Small intestine (tissue), 7 donors: ENCODE measurements around the gene MYLK. TPM values are rescaled to one million over a fixed set of nuclear protein-coding genes. Genes with fewer than 3 reads are reported as not detected.

Source experiments
- DNase-seq, 2 donors: peaks; one replicate each; pipeline versions ENCODE4 v3.0.0 to v3.0.0-alpha.2; 2013
- FAIRE-seq: peaks from 2 replicates; lab custom pipeline; 2012; peaks lifted over from hg19 to GRCh38; lab: Jason Lieb, UNC
- H3K27ac ChIP-seq, 3 donors: one replicate each; pipeline ENCODE4 v1.5.1; 2013; ENCODE audit warnings: low read length in 2 of 3, mild to moderate bottlenecking in 2 of 3, control low read depth in 1 of 3, inconsistent platforms in 1 of 3, low read depth in 1 of 3, moderate library complexity in 1 of 3
- H3K27me3 ChIP-seq, 3 donors: one replicate each; pipeline ENCODE4 v1.6.1; 2013; ENCODE audit warnings: low read length in 3 of 3, inconsistent platforms in 1 of 3; ENCODE audit not compliant: control insufficient read depth in 3 of 3, insufficient read depth in 3 of 3
- H3K36me3 ChIP-seq, 3 donors: one replicate each; pipeline ENCODE4 v1.6.1; 2013; ENCODE audit warnings: low read length in 3 of 3, inconsistent platforms in 1 of 3, low read depth in 1 of 3, mild to moderate bottlenecking in 1 of 3, moderate library complexity in 1 of 3; ENCODE audit not compliant: control insufficient read depth in 3 of 3, insufficient read depth in 2 of 3
- H3K4me1 ChIP-seq, 3 donors: one replicate each; pipeline ENCODE4 v1.6.1; 2013; ENCODE audit warnings: low read length in 2 of 3, inconsistent platforms in 1 of 3, low read depth in 1 of 3, mild to moderate bottlenecking in 1 of 3, moderate library complexity in 1 of 3; ENCODE audit not compliant: control insufficient read depth in 3 of 3, insufficient read depth in 2 of 3
- H3K4me3 ChIP-seq, 3 donors: one replicate each; pipeline ENCODE4 v1.5.1; 2013; ENCODE audit warnings: low read length in 3 of 3, control low read depth in 1 of 3, inconsistent platforms in 1 of 3, low read depth in 1 of 3, mild to moderate bottlenecking in 1 of 3, moderate library complexity in 1 of 3
- H3K9me3 ChIP-seq, 2 donors: one replicate each; pipeline ENCODE4 v1.6.1; 2013; ENCODE audit warnings: low read depth in 1 of 2, low read length in 1 of 2; ENCODE audit not compliant: control insufficient read depth in 2 of 2, insufficient read depth in 1 of 2
- WGBS, 3 donors: extraction: QIAGEN DNeasy Blood & Tissue Kit; methylation state at CpG; one replicate each; pipeline ENCODE4 v1.1.7; 2013; 5-methylcytosine and 5-hydroxymethylcytosine counted together
- polyA plus RNA-seq, 4 donors: library from polyadenylated mRNA; stranded (reverse) in 3 of 4; unstranded in 1 of 4; fragments of 200-250 nt in 3 of 4; fragments of 120-200 nt in 1 of 4; gene quantifications; one replicate each; pipeline versions ENCODE4 v1.2.1 to v1.2.3, GENCODE V29; 2013
- donor health status: healthy with polysubstance abuse.
- donor health status: control.
- donor health status: control.
- donor health status: Bipolar disorder and iron deficiency.
- donor health status: healthy.

The MYLK gene
- polyA plus RNA-seq, 4 donors: 2.2 to 51.5 (median 24.5) TPM

DNA sequence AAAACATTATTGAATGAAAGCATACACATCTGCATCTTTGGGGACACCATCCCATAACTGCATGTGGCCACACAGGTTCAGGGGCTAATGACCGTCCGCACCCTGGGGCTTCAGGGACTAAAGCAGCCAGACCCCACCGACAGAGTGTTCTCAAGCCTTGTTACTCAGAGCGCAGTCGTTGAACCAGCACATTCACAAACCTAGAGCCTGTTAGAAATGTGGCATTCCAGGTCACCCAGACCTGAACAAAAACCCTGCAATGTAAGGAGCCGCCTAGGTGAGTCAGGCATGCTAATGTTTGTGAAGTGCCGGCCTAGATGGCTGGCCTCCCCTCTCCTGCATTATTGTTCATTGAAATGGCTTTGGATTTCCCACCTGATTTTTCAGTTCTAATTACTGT lies 247.0 kb downstream of the MYLK start:
- no peak for FAIRE-seq
- H3K27ac ChIP-seq: no peak overlapping the region
- WGBS, 3 donors: 92 to 93% (median 92%) methylated on average over 7 of the region's 7 CpGs
- no peak for DNase-seq
- peaks cover 0 to 51% (median 0%) of the 10 kb centered on the region in 3 donors for H3K36me3 ChIP-seq
- no peaks in the 10 kb centered on the region for H3K27me3 ChIP-seq
- no peaks in the 10 kb centered on the region for H3K9me3 ChIP-seq
- H3K4me1 ChIP-seq: peaks cover 0 to 12% (median under 1%) of the 10 kb centered on the region in 3 donors
- no peak overlapping the region for H3K4me3 ChIP-seq

DNA sequence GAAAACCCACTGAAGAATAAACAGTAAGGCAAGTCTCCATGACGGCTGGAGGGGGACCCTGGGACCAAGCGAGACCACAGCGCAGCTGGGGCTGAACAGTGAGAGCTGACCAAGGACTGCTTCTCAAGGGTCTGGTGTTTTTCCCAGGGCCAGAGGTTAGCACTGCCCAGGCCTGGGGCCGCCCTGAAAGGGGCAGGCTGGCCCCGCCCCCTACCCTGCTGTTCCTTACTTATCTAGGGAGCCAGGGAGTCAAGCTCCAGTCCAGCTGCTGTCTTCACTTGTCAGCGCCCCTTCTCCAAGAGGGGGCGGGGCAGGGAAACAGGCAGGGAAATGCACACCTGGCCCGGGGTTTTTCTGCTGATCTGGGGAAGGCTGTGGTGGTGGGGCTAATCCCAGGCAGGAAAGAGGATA lies 247.7 kb downstream of the MYLK start:
- no peak for FAIRE-seq
- 54 to 66% (median 62%) methylated on average over 8 of the region's 8 CpGs for WGBS, 3 donors
- H3K9me3 ChIP-seq: no peaks in the 10 kb centered on the region
- peak in 1 of 2 donors; percentile 53 for DNase-seq
- no peaks in the 10 kb centered on the region for H3K27me3 ChIP-seq
- no peak overlapping the region for H3K4me3 ChIP-seq
- peaks cover 0 to 14% (median 2%) of the 10 kb centered on the region in 3 donors for H3K4me1 ChIP-seq
- H3K27ac ChIP-seq: no peak overlapping the region
- H3K36me3 ChIP-seq: peaks cover 0 to 53% (median 0%) of the 10 kb centered on the region in 3 donors

DNA sequence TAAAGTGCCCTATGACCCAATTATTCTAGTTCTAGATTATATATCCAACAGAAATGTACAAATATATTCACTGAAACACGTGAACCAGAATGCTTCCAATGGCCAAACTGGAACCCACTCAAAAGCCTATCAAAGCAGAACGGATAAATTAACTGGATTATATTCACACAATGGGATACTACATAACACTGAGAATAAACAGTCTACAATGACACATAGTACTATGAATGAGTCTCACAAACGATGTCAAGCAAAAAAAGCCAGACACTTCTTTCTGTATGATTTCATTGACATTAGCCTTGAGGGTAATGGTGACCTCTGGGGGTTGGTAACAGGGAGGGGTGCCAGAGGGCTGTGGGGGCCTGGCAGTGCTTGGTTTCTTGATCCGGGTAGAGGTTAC lies 248.4 kb downstream of the MYLK start:
- WGBS, 3 donors: 67 to 77% (median 76%) methylated on average over 4 of the region's 4 CpGs
- Histone ChIP-seq H3K27me3 (no peaks in the 10 kb centered on the region), H3K27ac (no peak overlapping the region), H3K4me1 (peaks cover 0 to 14% (median 2%) of the 10 kb centered on the region in 3 donors), H3K36me3 (peaks cover 0 to 56% (median 0%) of the 10 kb centered on the region in 3 donors), H3K9me3 (no peaks in the 10 kb centered on the region), H3K4me3 (no peak overlapping the region)
- FAIRE-seq: no peak
- DNase-seq: no peak

DNA sequence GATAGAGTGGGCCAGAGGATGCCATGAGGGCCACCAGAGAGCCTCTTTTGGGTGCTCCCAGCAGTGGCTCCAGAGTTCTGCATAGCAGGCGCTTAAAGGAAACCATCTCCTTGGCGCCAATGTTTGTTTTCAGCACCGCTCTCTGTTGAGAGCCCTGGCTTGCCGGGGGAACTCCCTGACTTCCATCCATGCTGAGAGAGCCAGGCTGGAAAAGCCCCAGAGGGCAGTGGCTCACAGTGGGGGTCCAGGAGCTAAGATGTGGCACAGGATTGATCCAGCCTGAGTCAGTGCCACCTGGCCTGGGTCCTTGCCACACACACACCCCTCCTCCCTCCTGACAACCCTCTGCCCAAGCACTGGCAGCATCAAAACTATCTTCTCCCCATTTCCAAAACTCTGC lies 248.9 kb downstream of the MYLK start:
- H3K4me1 ChIP-seq: peaks cover 0 to 14% (median 2%) of the 10 kb centered on the region in 3 donors
- no peaks in the 10 kb centered on the region for H3K9me3 ChIP-seq
- FAIRE-seq (no peak), DNase-seq (no peak)
- H3K36me3 ChIP-seq: peaks cover 0 to 57% (median 0%) of the 10 kb centered on the region in 3 donors
- peak overlapping the region in 2 of 3 donors; percentile 3 to 19 for H3K27ac ChIP-seq
- no peak overlapping the region for H3K4me3 ChIP-seq
- WGBS, 3 donors: 82 to 97% (median 83%) methylated on average over 4 of the region's 4 CpGs
- H3K27me3 ChIP-seq: no peaks in the 10 kb centered on the region

DNA sequence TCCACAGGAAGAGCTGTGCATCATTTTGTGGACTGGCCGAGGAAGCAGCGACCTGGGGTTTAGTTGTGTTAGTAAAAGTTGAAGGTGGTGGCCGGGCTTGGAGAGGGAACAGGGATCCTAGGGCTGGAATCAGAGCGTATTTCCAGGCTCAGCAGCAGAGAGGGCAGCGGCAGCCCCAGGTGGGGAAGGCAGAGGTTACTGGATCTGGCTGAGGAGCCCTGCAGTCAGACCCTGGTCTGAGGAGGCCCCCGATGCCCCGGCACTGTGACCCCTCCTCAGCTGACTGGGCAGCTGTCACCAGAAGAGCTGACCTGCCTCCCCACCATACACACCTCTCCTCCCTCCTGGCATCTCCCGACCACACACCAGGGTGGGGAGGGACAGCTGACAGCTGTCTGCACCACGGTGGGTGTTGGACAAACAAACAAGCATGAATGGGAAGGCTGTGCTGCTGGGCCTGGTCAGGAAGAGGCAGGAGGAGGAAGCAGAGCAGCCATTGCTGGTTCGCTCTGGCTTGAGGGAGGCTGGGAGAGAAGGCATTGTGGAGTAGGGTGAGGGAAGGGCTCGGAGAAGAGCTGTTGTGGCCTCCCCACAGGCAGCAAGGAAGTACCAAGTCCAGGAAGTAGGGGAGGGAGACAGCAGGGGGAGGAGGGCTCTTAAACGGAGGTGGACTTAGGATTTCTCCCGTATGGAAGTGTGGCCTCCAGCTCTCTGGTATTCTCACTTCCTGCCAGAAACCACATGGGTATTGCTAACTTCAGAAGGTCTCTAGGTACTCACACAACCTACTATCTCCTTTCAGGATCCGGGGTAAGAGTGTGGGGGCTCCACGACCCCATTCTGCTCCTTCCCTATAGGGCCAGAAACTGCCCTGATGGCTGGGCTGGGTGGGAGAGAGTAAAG lies 249.7 kb downstream of the MYLK start:
- DNase-seq (no peak), FAIRE-seq (no peak)
- Histone ChIP-seq H3K9me3 (no peaks in the 10 kb centered on the region), H3K27ac (peak overlapping the region in 2 of 3 donors; percentile 3 to 19), H3K27me3 (no peaks in the 10 kb centered on the region), H3K4me1 (peaks cover 0 to 14% (median 2%) of the 10 kb centered on the region in 3 donors), H3K4me3 (no peak overlapping the region), H3K36me3 (peaks cover 0 to 62% (median 0%) of the 10 kb centered on the region in 3 donors)
- 72 to 76% (median 74%) methylated on average over 15 of the region's 15 CpGs for WGBS, 3 donors

DNA sequence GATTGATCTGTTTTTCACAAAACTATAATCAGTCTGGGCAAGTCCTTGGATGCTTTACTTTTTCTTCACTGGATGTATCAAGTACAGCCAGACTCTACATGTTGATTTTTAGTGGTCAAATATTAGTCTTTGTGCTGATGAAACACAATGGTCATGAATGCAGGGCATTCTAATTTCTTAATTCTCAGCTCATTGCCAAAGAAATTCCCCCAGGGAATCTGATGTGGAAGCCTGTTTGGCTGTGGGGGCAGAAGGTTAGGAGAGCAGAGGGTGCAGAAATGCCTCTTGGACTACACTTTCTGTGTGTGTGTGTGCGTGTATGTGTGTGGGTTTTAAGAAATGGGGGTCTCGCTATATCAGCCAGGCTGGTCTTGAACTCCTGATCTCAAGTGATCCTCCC lies 250.6 kb downstream of the MYLK start:
- WGBS, 3 donors: 88 to 93% (median 90%) methylated on average over 2 of the region's 2 CpGs
- H3K36me3 ChIP-seq: peaks cover 0 to 61% (median 0%) of the 10 kb centered on the region in 3 donors
- no peak for DNase-seq
- H3K9me3 ChIP-seq: no peaks in the 10 kb centered on the region
- H3K4me3 ChIP-seq: no peak overlapping the region
- H3K4me1 ChIP-seq: peaks cover 0 to 14% (median 2%) of the 10 kb centered on the region in 3 donors
- no peak for FAIRE-seq
- H3K27me3 ChIP-seq: no peaks in the 10 kb centered on the region
- H3K27ac ChIP-seq: no peak overlapping the region

DNA sequence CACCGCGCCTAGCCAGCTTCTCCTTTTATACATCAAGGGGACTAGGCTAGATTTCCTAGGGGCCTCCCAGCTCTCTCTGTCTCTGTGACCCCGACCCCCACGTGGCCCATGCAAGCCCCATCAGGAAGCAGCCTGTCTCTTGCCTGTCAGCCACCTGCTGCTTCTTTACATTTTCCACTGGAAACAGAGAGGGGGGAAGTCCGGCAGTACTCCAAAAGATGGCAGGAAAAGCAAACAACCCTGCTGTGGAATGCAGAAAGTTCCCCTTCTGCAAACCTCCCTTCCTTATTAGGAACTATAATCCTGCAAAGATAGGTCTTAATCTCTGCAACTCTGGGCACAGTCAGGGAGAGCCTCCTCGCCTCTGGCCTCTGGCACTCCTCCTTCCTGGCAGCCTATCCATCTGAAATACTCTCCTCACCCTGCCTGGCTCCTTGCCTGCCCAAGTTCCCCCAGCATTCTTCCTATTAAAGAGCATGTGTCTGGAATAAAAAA lies 251.9 kb downstream of the MYLK start:
- FAIRE-seq (no peak), DNase-seq (no peak)
- Histone ChIP-seq H3K9me3 (no peaks in the 10 kb centered on the region), H3K27me3 (no peaks in the 10 kb centered on the region), H3K4me3 (no peak overlapping the region), H3K36me3 (peaks cover 0 to 55% (median 0%) of the 10 kb centered on the region in 3 donors), H3K4me1 (peaks cover 0 to 14% (median 2%) of the 10 kb centered on the region in 3 donors), H3K27ac (peak overlapping the region in 1 of 3 donors; percentile 30)
- WGBS, 3 donors: 46 to 77% (median 58%) methylated on average over 6 of the region's 6 CpGs

DNA sequence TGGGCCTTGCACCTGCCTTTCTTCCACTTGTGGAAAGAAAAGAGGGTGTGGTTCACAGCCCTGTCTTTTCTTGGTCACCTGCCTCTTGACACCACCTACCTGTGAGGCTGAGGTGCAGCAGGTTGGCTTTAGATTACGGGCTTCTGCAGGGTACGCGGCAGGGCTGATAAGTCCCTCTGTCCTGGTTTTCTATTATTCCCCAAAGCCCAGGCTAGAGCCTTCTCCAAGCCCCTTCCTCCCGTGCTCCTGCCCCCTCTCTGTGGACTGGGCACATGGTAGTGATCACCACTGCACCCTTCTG lies 254.4 kb downstream of the MYLK start:
- WGBS, 3 donors: 89 to 94% (median 90%) methylated on average over 4 of the region's 4 CpGs

More for the DNA sequence above, 254.4 kb downstream of the MYLK start:
- H3K4me3 ChIP-seq: no peak overlapping the region
- no peak overlapping the region for H3K27ac ChIP-seq
- H3K9me3 ChIP-seq: no peaks in the 10 kb centered on the region
- H3K27me3 ChIP-seq: no peaks in the 10 kb centered on the region
- H3K36me3 ChIP-seq: peaks cover 0 to 48% (median 0%) of the 10 kb centered on the region in 3 donors
- no peak for DNase-seq
- FAIRE-seq: no peak
- peaks cover 0 to 6% (median 2%) of the 10 kb centered on the region in 3 donors for H3K4me1 ChIP-seq
